ENCODE results near the gene LAMP5.

DNA sequence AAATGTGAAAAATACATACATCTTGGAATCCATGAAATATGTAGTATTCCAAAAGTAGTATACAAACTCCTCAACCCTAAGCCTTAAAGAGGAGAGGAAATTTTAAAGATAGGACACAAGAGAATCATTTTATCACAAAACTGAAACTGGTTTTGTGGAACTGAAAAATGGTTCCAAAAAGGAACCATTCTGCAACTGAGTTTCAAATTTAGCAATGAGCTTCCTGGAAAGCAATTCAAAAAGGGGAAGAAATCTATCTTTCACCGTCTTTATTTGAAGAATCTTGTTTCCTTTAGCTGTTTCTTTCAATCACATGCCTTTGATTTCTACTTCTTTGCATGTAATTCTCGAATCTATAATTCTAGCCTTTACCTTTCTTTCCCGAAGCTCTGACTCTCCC lies 32.2 kb upstream of the LAMP5 start:
- TF ChIP-seq, protein P1, sequence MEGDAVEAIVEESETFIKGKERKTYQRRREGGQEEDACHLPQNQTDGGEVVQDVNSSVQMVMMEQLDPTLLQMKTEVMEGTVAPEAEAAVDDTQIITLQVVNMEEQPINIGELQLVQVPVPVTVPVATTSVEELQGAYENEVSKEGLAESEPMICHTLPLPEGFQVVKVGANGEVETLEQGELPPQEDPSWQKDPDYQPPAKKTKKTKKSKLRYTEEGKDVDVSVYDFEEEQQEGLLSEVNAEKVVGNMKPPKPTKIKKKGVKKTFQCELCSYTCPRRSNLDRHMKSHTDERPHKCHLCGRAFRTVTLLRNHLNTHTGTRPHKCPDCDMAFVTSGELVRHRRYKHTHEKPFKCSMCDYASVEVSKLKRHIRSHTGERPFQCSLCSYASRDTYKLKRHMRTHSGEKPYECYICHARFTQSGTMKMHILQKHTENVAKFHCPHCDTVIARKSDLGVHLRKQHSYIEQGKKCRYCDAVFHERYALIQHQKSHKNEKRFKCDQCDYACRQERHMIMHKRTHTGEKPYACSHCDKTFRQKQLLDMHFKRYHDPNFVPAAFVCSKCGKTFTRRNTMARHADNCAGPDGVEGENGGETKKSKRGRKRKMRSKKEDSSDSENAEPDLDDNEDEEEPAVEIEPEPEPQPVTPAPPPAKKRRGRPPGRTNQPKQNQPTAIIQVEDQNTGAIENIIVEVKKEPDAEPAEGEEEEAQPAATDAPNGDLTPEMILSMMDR (IDR thresholded peaks at IDR 0.05): no peak
- no peak for TF ChIP-seq POLR2A (IDR thresholded peaks at IDR 0.05)
